Stimulated activated CD4-positive, alpha-beta T cell treated with anti-CD3 and anti-CD28 coated beads, TNF-alpha, amount 100 ng/mL, for 4 hours (primary cell): Measurements from ENCODE around the gene FHL1.
"Not testable (repeated sequence)": the region's sequence is repeated elsewhere in the genome, so short reads cannot be mapped to it uniquely, and the experiment has no call there.

Experiments
- DNase-seq, 3 experiments: peaks; one replicate each; pipeline ENCODE4 v3.0.0-alpha.2; 2020; ENCODE audit warnings: low read depth in 3 of 3

FHL1 gene

GRCh38 chrX:136147315-136147901, at the start of gene FHL1:
Gene FHL1, plus strand, starts transcription at chrX:136147533.
- DNase-seq = peak; percentile 22 to 48 (median 33)

DNA sequence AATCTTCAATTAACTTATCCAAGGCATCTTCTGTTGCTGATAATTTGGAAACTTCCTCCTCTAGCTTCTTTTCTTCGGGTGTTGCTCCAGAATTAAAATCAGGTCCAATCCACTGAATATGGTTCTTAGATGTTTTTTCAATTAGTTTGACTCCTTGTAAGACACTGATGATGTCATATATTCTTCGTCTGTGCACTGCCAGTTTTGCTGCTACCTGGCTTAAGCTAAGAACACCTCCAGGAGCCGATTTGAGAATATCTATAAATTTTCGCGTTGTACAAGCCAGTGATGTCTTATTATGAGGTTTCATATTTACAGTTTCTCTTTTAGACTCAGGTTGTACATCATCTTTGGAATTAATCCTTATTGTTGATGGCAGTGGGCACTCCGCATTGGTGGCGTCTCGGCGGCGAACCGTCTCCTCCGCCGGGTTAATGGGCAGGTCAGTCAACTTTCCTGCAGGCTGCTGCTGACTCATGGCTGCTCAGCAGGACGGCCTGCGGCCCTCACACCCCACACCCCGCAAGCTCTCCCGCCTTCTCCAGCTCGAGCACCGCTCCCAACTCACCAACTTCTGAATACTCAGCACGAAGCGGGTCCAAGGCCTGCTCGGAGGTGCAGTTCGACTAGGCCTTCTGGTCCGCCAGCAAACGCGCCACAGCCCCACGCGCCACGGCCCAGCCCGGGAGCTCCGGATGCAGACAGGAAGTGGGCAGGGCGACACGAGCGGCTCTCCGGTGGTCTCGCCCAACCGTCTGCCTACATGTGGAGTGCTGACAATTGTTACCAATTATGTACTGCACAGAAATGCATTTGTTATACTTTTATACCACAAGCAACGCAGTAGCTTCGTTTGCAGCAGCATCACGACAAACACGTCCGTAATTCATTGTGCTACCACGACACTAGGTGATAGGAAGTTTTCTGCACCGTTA, 49.2 kb upstream of the FHL1 start:
- DNase-seq = no peak

- DNase-seq = no peak
These were observed 42.4 kb upstream of the FHL1 start for GRCh38 chrX:136104936-136105335.

DNA sequence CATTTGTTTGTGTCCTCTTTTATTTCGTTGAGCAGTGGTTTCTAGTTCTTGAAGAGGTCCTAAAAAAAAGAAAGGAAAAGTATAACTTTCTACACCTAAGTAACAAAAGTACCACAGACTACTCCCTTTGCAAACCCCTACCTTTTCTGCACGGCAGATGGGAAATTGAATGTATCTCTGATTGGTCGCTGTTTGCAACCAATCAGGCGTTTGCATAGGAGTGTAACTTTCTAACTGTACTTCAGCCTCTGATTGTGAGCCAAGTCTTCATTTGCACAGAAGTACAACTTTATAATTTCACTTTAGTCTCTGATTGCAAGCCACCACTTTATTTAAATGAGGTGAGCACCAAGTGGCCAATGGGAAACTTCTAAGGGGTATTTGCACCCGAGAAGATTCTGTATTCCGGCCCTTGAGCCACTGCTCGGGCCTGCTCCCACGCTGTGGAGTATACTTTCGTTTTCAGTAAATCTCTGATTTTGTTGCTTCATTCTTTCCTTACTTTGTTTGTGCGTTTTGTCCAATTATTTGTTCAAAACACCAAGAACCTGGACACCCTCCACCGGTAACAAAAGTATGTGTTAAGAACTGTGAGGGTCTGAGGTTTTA, 40.3 kb upstream of the FHL1 start:
- DNase-seq = no peak

DNA sequence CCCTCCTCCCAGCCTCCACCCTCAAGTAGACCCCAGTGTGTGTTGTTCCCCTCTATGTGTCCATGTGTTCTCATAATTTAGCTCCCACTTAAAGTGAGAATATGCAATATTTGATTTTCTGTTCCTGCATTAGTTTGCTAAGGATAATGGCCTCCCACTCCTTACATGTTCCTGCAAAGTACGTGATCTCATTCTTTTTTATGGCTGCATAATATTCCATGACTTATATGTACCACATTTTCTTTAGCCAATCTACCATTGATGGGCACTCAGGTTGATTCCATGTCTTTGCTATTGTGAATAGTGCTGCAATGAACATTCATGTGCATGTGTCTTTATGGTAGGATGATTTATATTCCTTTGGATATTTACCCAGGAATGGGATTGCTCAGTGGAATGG, 38.4 kb upstream of the FHL1 start:
- DNase-seq = not testable (repeated sequence)

- no peak for DNase-seq
These were observed 35.0 kb upstream of the FHL1 start for GRCh38 chrX:136112286-136112685.

DNA sequence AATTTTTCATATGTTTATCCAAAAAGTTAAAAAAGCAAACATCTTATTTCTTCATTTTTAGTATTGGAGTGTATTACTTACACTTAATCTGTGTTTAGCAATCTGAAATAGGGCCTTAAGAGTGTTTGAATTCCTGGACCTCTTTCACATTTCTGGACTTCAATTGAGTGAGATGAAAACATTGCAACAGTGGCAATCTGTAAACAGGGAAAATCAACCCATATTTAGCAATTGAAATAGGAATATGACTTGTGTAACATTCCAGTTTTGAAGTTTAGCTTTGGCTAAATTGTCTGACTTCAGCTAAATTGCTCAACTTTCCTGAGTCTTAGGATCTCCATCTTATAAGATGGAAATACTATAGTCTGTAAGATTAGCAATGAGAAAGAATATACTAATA, 34.6 kb upstream of the FHL1 start:
- DNase-seq = no peak

GRCh38 chrX:136115126-136115903, 32.0 kb upstream of the FHL1 start:
- DNase-seq = no peak

- DNase-seq = no peak
These were observed 31.4 kb upstream of the FHL1 start for GRCh38 chrX:136115904-136116297.

DNA sequence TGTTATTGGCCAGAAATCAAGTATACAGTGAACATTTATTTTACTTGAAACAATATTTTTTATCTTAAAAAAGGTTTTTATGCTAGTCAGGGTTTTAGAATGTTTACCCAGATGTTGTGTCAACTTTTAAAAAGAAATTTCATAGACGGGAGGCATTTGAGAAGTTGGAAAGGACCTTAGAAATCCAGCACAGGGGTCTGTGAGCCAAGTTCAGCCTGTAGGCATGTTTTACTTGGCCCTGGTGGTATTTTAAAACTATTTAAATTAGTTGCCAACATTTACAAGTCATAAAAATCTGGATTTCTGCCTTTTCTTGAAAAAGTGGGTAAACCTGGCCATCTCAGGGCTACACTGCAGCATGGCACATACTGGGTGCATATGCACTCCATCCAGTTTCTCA, 25.5 kb upstream of the FHL1 start:
- DNase-seq = no peak

DNA sequence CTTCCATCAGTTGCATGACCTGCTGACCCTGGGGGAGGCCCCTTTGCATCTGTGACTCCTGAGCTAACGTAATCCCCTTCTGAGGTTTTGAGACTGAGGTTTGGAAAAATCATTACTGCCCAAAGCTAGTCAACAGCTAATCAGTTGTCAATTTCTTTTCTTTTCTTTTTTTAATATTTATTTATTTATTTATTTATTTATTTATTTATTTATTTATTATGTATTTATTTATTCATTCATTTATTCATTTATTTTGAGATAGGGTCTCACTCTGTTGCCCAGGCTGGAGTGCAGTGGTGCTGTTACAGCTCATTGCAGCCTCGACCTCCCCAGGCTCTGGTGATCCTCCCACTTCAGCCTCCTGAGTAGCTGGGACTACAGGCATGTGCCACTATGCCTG, 25.1 kb upstream of the FHL1 start:
- DNase-seq = no peak

DNA sequence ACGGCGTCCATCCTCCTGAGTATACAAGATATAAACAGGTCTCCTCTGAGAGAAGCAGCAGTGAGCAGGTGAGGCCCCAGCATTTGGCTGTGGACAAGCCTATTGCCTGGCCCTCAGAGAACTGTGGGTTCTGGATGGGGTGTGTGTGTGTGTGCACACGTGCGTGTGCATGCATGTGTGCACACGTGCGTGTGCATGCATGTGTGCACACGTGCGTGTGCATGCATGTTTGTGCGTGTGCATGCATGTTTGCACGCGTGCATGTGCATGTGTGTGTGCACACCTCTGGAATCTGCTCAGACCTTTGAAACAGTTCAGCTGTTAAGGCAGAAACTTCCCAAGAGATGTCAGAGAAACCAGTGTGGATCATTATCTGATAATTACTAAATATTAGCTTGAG, 22.2 kb upstream of the FHL1 start:
- DNase-seq = no peak

DNA sequence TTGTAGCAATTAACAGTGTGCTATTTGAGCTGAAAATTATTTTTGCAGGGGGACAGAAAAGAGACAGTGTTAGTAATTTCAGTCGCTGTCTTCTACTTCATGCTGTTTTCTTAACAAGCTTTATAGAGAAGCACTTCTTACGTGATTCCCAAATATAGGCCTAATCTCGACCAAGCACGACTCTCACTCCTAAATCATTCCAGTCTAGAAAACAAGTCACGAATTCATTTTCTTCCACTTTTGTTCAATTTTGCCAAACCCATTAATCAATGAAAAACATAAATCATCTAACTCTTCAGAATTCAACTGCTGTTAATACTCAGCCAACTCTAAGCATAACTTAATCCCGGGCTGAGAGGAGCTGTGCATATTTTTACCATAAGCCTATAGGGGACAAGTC, 21.0 kb upstream of the FHL1 start:
- DNase-seq = no peak

- DNase-seq = no peak
These were observed 20.4 kb upstream of the FHL1 start for GRCh38 chrX:136126872-136127406.

GRCh38 chrX:136128743-136129142, 18.6 kb upstream of the FHL1 start:
- no peak for DNase-seq

- DNase-seq = no peak
These were observed 16.2 kb upstream of the FHL1 start for GRCh38 chrX:136130931-136131833.

DNA sequence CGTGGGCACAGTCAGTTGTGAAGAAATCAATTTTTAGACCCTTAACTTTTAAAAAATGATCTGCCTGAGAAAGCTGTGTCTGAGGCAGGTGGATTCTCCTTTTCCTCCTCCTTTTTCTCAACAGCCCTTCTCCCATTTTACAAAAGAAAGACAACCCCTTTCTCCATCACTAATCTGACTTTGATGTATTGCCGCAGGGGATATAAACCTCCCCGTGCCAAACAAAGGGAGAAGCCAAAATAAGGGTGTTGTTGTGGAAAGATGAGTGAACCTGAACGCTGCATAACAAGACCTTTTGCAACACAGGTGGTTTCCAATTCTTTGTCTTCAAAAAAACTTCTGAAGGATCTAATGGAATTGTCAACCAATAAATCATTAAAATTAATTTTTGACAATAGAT, 8.4 kb upstream of the FHL1 start:
- DNase-seq = no peak

DNA sequence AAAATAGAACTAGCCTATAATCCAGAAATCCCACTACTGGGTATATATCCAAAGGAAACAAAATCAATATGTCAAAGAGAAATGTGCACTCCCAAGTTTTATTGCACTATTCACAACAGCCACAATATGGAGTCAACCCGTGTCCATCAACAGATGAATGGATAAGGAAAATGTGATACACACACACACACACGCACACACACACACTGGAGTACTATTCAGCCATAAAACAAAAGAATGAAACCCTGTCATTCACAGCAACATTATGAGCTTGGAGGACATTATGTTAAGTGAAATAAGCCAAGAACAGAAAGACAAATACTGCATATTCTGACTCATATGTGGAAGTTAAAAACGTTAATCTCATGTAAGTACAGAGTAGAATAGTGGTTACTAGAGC, 5.8 kb upstream of the FHL1 start:
- DNase-seq = no peak

DNA sequence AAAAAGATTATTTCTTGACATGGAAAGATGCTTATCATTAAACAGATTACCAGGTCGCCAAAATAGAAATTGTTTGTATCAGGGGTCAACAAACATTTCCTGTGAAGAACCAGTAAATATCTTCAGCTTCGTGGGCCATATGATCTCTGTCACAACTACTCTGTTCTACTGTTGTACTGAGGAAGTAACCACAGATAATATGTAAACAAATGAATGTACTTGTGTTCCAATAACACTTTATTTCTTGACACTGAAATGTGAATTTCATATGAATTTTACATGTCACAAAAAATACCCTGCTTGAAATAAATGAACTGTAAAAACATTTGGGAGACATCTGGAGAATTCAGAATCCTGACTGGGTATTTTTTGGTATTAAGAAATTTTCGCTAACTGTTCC, 4.7 kb upstream of the FHL1 start:
- DNase-seq = no peak

DNA sequence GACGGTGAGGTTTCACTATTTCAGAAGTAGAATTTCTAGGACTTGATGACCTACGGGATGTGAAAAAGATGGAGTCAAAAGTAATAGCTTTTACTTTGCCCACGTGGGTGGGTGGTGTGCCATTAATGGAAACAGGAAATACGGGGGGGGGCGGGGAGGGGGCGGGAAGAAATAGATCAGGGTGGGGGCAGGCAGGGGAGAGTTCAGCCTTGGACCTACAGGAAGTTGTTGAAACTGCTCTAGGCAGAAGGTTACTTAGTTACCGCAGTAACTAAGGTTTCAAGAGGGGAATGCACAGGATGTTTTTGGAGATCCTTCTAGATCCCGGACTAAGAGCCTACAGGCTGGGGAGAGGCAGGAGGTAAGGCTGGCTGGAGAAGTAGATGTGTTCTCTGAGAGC, 3.6 kb upstream of the FHL1 start:
- DNase-seq = no peak
